ENCODE measurements around the gene MTM1.
A peak's percentile ranks its signal among the peaks of the same experiment; 100 is the strongest.

MTM1 gene

GRCh38 chrX:150551963-150552362 lies 16.5 kb upstream of the MTM1 start:
- DNase-seq, result no peak

- no peak for DNase-seq
Measured at GRCh38 chrX:150558424-150558823, 10.0 kb upstream of the MTM1 start.

GRCh38 chrX:150564838-150565237 lies 3.6 kb upstream of the MTM1 start:
- DNase-seq, result no peak

- DNase-seq, result no peak
Measured at GRCh38 chrX:150565551-150565950, 2.9 kb upstream of the MTM1 start.

GRCh38 chrX:150566734-150567182 lies 1.7 kb upstream of the MTM1 start:
- DNase-seq, result no peak

GRCh38 chrX:150567645-150568319 lies 639 bp upstream of the MTM1 start:
- DNase-seq, result no peak

- peak; percentile 35 for DNase-seq
Measured at GRCh38 chrX:150569155-150569477, 695 bp downstream of the MTM1 start.

- peak; percentile 44 for DNase-seq
Measured at GRCh38 chrX:150570512-150570911, 2.1 kb downstream of the MTM1 start.

- no peak for DNase-seq
Measured at GRCh38 chrX:150572206-150572605, 3.8 kb downstream of the MTM1 start.

- no peak for DNase-seq
Measured at GRCh38 chrX:150573106-150573505, 4.7 kb downstream of the MTM1 start.

- DNase-seq, result no peak
Measured at GRCh38 chrX:150573702-150574101, 5.3 kb downstream of the MTM1 start.

- peak; percentile 17 for DNase-seq
Measured at GRCh38 chrX:150574559-150575418, 6.4 kb downstream of the MTM1 start.

GRCh38 chrX:150575419-150575814 lies 7.0 kb downstream of the MTM1 start:
- peak; percentile 84 for DNase-seq

- DNase-seq, result no peak
Measured at GRCh38 chrX:150577174-150577573, 8.8 kb downstream of the MTM1 start.

- DNase-seq, result peak; percentile 31
Measured at GRCh38 chrX:150581093-150581775, 12.8 kb downstream of the MTM1 start.

- DNase-seq, result no peak
Measured at GRCh38 chrX:150582338-150582948, 14.0 kb downstream of the MTM1 start.

- peak; percentile 47 for DNase-seq
Measured at GRCh38 chrX:150587585-150588503, 19.4 kb downstream of the MTM1 start.

- no peak for DNase-seq
Measured at GRCh38 chrX:150594584-150594983, 26.2 kb downstream of the MTM1 start.

- DNase-seq, result no peak
Measured at GRCh38 chrX:150599226-150599625, 30.8 kb downstream of the MTM1 start.

- DNase-seq, result no peak
Measured at GRCh38 chrX:150602296-150602695, 33.9 kb downstream of the MTM1 start.

- no peak for DNase-seq
Measured at GRCh38 chrX:150602743-150603142, 34.3 kb downstream of the MTM1 start.

GRCh38 chrX:150605603-150606002 lies 37.2 kb downstream of the MTM1 start:
- DNase-seq, result no peak

Measured in CD4-positive, alpha-beta T cell treated with Interleukin-4 for 4 hours (primary cell).